Calu3 (cell line): Measurements from ENCODE around the gene CCDC190. TPM values are rescaled to one million over a fixed set of nuclear protein-coding genes. Genes with fewer than 3 reads are reported as not detected.
"Not testable (repeated sequence)": the region's sequence is repeated elsewhere in the genome, so short reads cannot be mapped to it uniquely, and the experiment has no call there.

Source experiments
- BruUV-seq: library from RNA; stranded (reverse); fragments of 400-500 nt; replicated peaks from 2 replicates; lab custom pipeline; 2021; lab: Mats Ljungman, UMichigan
- CTCF ChIA-PET: fragments of 300-600 bp; sonication (Branson Sonifier 250); formaldehyde crosslinking; loops from one replicate; lab custom pipeline; 2022; ENCODE audit warnings: antibody characterized with exemption; lab: Charles Lee
- DNase-seq: peaks from one replicate; pipeline ENCODE4 v3.0.0; 2022
- H3K27ac Mint-ChIP-seq: one replicate; pipeline ENCODE4 v1.8.0; 2022; ENCODE audit warnings: mixed read lengths; ENCODE audit not compliant: unreplicated experiment
- H3K27me3 Mint-ChIP-seq: one replicate; pipeline ENCODE4 v1.8.0; 2022; ENCODE audit warnings: mixed read lengths; ENCODE audit not compliant: unreplicated experiment
- H3K36me3 Mint-ChIP-seq: one replicate; pipeline ENCODE4 v1.8.0; 2022; ENCODE audit warnings: mild to moderate bottlenecking, moderate library complexity, mixed read lengths; ENCODE audit not compliant: insufficient read depth, unreplicated experiment
- H3K4me1 Mint-ChIP-seq: one replicate; pipeline ENCODE4 v1.8.0; 2022; ENCODE audit warnings: mild to moderate bottlenecking, low read depth, mixed read lengths; ENCODE audit not compliant: unreplicated experiment
- H3K4me3 Mint-ChIP-seq: one replicate; pipeline ENCODE4 v1.8.0; 2022; ENCODE audit warnings: mild to moderate bottlenecking, low read depth, moderate library complexity, mixed read lengths; ENCODE audit not compliant: unreplicated experiment
- H3K9me3 Mint-ChIP-seq: one replicate; pipeline ENCODE4 v1.8.0; 2022; ENCODE audit warnings: low read depth, mixed read lengths; ENCODE audit not compliant: unreplicated experiment
- CTCF ChIP-seq: fragments of 200-600 bp; IDR thresholded peaks from one replicate; pipeline ENCODE4 v1.8.0; 2022; ENCODE audit warnings: antibody characterized with exemption; ENCODE audit not compliant: unreplicated experiment
- intact Hi-C: fragments of 100-400 bp; cut with micrococcal nuclease; formaldehyde crosslinking; loops from one replicate; pipeline ENCODE4 v1.10.0; 2022; ENCODE audit not compliant: unreplicated experiment
- total RNA-seq: library from RNA; stranded (reverse); gene quantifications from 2 replicates; pipeline ENCODE4 v1.2.3, GENCODE V29; 2022

CCDC190 gene
- total RNA-seq, 1 experiment from 2014 or later, result not detected

DNA sequence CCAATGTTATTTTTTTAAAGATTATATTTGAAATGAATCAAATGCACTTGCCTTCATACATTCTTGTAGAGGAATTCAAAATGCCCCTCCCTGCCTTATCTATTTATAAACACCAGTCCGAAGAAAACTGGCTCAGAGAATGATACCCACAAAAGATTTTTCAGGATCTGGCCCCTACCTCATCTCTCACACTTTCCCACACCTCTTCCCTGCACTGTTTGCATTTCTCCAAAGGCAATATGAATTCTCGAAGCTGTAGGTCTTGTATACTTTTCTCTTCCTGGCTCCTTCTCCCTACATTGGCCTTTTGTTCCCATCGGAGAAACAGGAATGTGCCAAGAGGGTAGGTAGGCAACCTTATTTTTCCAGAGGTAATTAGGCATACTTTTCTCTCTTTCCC lies 12.0 kb upstream of the CCDC190 start:
- no peaks in the 10 kb centered on the region for H3K36me3 Mint-ChIP-seq
- peaks cover 12% of the 10 kb centered on the region for H3K4me1 Mint-ChIP-seq

GRCh38 chr1:162871417-162871816 lies 10.4 kb upstream of the CCDC190 start:
- H3K27ac Mint-ChIP-seq, H3K27me3 Mint-ChIP-seq, CTCF ChIA-PET, BruUV-seq, H3K36me3 Mint-ChIP-seq, H3K4me3 Mint-ChIP-seq, DNase-seq: not testable (repeated sequence)
- intact Hi-C loops, result loop anchor here (10.0 kb wide), 1 partner anchor 113 kb away; no protein-coding TSS in a partner anchor
- Mint-ChIP-seq H3K4me1 (peaks cover 12% of the 10 kb centered on the region), H3K9me3 (peaks cover 13% of the 10 kb centered on the region)

More for the DNA sequence above, 12.0 kb upstream of the CCDC190 start:
- CTCF ChIA-PET, result no interaction called here
- DNase-seq, result no peak
- BruUV-seq, result no TSS peak
- no peak for TF ChIP-seq CTCF
- Mint-ChIP-seq H3K4me3 (no peak overlapping the region), H3K9me3 (peaks cover 13% of the 10 kb centered on the region), H3K27ac (no peak overlapping the region), H3K27me3 (peaks cover 11% of the 10 kb centered on the region)
- intact Hi-C loops, result loop anchor here (10.0 kb wide), 1 partner anchor 112 kb away; no protein-coding TSS in a partner anchor

GRCh38 chr1:162868972-162869371 lies 8.0 kb upstream of the CCDC190 start:
- no peak for TF ChIP-seq CTCF
- H3K9me3 Mint-ChIP-seq, result peaks cover 13% of the 10 kb centered on the region
- H3K4me3 Mint-ChIP-seq, result no peak overlapping the region
- DNase-seq, result no peak
- no peaks in the 10 kb centered on the region for H3K36me3 Mint-ChIP-seq
- no peaks in the 10 kb centered on the region for H3K27me3 Mint-ChIP-seq
- H3K4me1 Mint-ChIP-seq, result peaks cover 12% of the 10 kb centered on the region
- CTCF ChIA-PET, result interaction anchor here (0.7 kb wide), 1 partner anchor 306 kb away, joined by 4 read pairs; no protein-coding TSS in a partner anchor
- intact Hi-C loops, result no loop called here
- BruUV-seq, result no TSS peak
- H3K27ac Mint-ChIP-seq, result no peak overlapping the region

GRCh38 chr1:162861625-162862024 lies 650 bp upstream of the CCDC190 start:
- H3K4me3 Mint-ChIP-seq, result no peak overlapping the region
- CTCF ChIA-PET, result interaction anchor here (1.4 kb wide), 1 partner anchor 208 kb away, joined by 3 read pairs; the partner anchor contains the start of gene RGS4
- H3K27ac Mint-ChIP-seq, result no peak overlapping the region
- no TSS peak for BruUV-seq
- no peaks in the 10 kb centered on the region for H3K9me3 Mint-ChIP-seq
- H3K36me3 Mint-ChIP-seq, result no peaks in the 10 kb centered on the region
- H3K27me3 Mint-ChIP-seq, result no peaks in the 10 kb centered on the region
- DNase-seq, result no peak
- peaks cover 13% of the 10 kb centered on the region for H3K4me1 Mint-ChIP-seq
- TF ChIP-seq CTCF, result no peak
- intact Hi-C loops, result no loop called here

- BruUV-seq, result no TSS peak
- H3K36me3 Mint-ChIP-seq, result no peaks in the 10 kb centered on the region
- no peak for TF ChIP-seq CTCF
- no peak overlapping the region for H3K4me3 Mint-ChIP-seq
- CTCF ChIA-PET, result no interaction called here
- no peak for DNase-seq
- no peaks in the 10 kb centered on the region for H3K9me3 Mint-ChIP-seq
- H3K27me3 Mint-ChIP-seq, result no peaks in the 10 kb centered on the region
- peaks cover 30% of the 10 kb centered on the region for H3K4me1 Mint-ChIP-seq
- intact Hi-C loops, result no loop called here
- H3K27ac Mint-ChIP-seq, result no peak overlapping the region
These were observed 1.8 kb downstream of the CCDC190 start for GRCh38 chr1:162859191-162859590.
